Stimulated activated naive CD8-positive, alpha-beta T cell treated with anti-CD3 and anti-CD28 coated beads, Interleukin-15, amount 100 ng/mL, for 72 hours (primary cell): ENCODE results near the gene FILIP1L.
A peak's percentile ranks its signal among the peaks of the same experiment; 100 is the strongest.
"Not testable (repeated sequence)": the region's sequence is repeated elsewhere in the genome, so short reads cannot be mapped to it uniquely, and the experiment has no call there.

Experiments
- ATAC-seq: fragments of 150-1000 bp; cut with Tn5 transposase; 2 replicates; pipeline ENCODE4 v1.10.0; 2021; ENCODE audit warnings: mild to moderate bottlenecking, moderate library complexity
- DNase-seq, 2 donors: peaks; one replicate each; pipeline ENCODE4 v3.0.0; 2021 to 2022
- H3K27ac Mint-ChIP-seq, 2 donors: one replicate each; pipeline ENCODE4 v1.8.0; 2022; ENCODE audit warnings: mild to moderate bottlenecking in 2 of 2, mixed read lengths in 2 of 2, moderate library complexity in 2 of 2
- H3K27me3 Mint-ChIP-seq: one replicate; pipeline ENCODE4 v1.8.0; 2022; ENCODE audit warnings: mixed read lengths
- H3K4me1 Mint-ChIP-seq: one replicate; pipeline ENCODE4 v1.8.0; 2022; ENCODE audit warnings: mild to moderate bottlenecking, mixed read lengths
- H3K4me3 Mint-ChIP-seq, 2 donors: one replicate each; pipeline ENCODE4 v1.8.0; 2022; ENCODE audit warnings: mild to moderate bottlenecking in 2 of 2, mixed read lengths in 2 of 2, moderate library complexity in 1 of 2
- H3K9me3 Mint-ChIP-seq, 2 donors: one replicate each; pipeline ENCODE4 v1.8.0; 2022; ENCODE audit warnings: mixed read lengths in 2 of 2

FILIP1L gene

DNA sequence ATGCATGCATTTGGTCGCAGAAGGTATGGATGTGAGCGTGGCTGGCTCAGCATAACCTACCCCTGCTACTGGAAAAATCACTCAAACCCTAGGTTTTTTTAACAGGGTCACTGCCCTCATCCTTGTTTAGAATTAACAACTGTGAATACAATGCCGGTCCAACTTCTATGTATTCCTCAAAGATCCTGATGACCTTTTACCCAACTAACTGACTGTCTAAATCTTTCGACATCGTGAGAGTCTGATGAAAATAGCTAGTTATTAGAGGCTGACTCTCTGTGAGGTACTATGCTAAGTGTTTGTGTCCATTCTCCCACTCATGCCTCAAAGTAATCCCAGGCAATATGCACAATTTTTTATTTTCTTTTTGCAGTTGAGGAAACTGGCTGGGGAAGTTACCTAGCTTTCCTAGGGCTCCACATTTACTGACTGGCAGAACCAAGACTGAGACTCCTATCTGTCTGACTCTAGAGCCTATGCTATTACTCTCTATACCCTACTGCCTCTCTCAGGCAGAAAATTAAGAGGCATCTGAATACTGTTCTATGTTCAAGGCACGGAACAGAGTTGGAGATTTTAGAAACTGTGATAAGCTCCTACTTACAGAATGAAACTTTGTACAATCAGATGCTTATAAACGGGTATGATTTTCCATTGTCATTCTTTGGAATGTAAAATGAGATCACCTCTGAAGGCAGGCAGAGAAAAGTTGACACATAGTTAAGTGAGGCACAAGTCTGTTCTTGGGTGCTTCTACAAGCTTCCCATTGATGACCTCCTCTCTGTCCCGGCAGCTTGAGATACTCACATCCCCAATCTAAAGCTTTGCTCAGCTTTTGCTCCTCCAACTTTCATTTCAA is 56.4 kb downstream of the FILIP1L start:
- peaks cover 5% of the 10 kb centered on the region for H3K4me1 Mint-ChIP-seq
- ATAC-seq (no peak), DNase-seq (no peak)
- H3K9me3 Mint-ChIP-seq, result no peaks in the 10 kb centered on the region
- H3K4me3 Mint-ChIP-seq, result no peak overlapping the region
- no peak overlapping the region for H3K27ac Mint-ChIP-seq
- no peaks in the 10 kb centered on the region for H3K27me3 Mint-ChIP-seq

DNA sequence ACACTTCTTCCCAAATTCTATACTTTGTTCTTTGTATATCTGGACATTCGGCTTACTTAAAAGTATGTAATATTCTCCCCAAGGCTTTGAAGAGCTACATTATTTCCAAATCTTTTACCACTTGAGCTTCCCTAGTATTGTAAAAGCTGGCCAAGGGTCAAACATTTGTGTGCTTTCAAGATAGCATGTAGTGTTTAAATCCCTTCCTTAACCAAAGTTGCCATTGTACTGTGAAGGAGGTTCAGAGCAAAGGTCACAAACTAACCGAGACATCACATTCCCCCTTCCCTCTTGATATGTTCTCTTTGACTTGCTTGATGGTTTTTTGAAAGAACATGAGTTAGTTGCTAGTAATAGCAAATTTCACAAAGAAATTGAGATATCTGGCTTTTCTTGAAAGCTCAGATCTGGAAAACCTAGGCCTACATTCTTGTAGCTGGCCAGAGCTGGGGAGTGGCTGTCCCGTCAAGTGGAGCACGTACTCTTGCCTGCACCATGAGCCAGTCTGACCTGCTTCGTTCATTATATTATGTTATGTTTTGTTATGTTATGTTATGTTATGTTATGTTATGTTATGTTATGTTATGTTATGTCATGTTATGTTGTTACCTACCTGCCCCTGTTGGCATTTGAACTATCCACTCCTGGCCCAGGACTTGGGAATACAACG is 60.2 kb downstream of the FILIP1L start:
- Mint-ChIP-seq H3K4me3 (no peak overlapping the region), H3K27ac (no peak overlapping the region), H3K4me1 (no peaks in the 10 kb centered on the region), H3K27me3 (no peaks in the 10 kb centered on the region), H3K9me3 (no peaks in the 10 kb centered on the region)
- DNase-seq (no peak), ATAC-seq (no peak)

DNA sequence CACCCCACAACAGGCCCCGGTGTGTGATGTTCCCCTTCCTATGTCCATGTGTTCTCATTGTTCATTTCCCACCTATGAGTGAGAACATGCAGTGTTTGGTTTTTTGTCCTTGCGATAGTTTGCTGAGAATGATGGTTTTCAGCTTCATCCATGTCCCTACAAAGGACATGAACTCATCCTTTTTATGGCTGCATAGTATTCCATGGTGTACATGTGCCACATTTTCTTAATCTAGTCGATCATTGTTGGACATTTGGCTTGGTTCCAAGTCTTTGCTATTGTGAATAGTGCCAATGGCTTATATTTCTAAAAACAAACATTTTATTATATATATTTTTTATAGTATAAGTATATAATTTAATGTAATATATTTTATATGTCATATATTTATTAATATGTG is 62.8 kb downstream of the FILIP1L start:
- not testable (repeated sequence) for DNase-seq, H3K27ac Mint-ChIP-seq, H3K27me3 Mint-ChIP-seq, H3K9me3 Mint-ChIP-seq, ATAC-seq, H3K4me3 Mint-ChIP-seq
- peaks cover 16% of the 10 kb centered on the region for H3K4me1 Mint-ChIP-seq

DNA sequence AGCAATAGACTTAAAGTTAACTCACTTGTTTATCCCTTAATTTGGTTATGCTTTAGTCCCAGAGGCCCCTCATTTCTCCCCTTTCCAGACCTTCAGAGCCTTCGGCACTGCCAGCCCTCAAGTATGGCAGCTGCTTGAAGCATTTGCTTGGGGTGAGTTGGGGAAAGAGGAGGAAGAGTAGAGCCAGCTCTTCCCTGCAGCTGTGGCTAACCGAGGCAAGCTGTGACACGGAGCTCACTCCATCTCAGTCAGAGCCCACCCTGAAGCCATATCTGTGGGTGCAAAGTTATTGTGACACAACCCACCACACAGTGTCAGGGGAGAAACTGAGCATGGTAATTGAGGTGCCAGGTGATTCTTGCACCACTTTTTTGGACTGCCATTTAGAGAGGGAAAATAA is 66.1 kb downstream of the FILIP1L start:
- Mint-ChIP-seq H3K27me3 (no peaks in the 10 kb centered on the region), H3K4me1 (peaks cover 20% of the 10 kb centered on the region), H3K4me3 (peak overlapping the region in 1 of 2 donors; percentile 11), H3K9me3 (no peaks in the 10 kb centered on the region), H3K27ac (no peak overlapping the region)
- DNase-seq (no peak), ATAC-seq (no peak)

DNA sequence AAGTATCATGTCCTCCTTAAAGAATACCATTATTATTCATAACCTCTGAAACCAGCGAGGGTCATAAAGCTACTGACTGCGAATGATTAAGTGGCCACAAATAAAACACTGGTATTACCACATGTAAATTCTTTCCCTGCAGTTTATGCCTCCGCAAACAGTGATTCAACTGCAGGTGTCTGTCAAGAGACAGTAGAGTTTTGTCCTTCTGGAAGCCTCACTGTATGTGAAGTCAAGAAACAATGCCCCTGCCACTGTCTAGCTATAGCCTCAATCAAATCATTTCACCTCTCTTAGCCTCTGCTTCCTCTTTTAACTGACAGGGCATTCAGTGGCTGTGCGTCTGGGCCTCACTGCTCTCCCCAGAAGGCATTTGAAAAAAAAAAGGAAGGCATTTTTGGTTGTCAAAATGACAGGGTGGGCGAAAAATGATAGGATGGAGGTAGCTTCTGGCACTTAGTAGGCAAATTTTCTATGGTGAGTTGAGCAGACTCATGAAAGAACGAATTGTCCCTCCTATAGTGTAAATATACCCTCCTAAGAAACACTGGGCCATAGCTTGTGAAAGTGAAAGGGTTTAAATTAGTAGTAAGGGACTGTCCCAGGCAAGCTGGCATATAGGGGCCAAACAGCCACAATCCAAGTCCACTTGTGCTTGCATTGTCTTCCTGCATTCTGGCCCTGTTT is 66.7 kb downstream of the FILIP1L start:
- H3K27ac Mint-ChIP-seq, result peak overlapping the region; percentile 31 to 85
- H3K9me3 Mint-ChIP-seq, result no peaks in the 10 kb centered on the region
- ATAC-seq, result peak; percentile 96
- peak; percentile 10 to 37 for DNase-seq
- peaks cover 20% of the 10 kb centered on the region for H3K4me1 Mint-ChIP-seq
- H3K27me3 Mint-ChIP-seq, result no peaks in the 10 kb centered on the region
- H3K4me3 Mint-ChIP-seq, result peak overlapping the region; percentile 39 to 59

DNA sequence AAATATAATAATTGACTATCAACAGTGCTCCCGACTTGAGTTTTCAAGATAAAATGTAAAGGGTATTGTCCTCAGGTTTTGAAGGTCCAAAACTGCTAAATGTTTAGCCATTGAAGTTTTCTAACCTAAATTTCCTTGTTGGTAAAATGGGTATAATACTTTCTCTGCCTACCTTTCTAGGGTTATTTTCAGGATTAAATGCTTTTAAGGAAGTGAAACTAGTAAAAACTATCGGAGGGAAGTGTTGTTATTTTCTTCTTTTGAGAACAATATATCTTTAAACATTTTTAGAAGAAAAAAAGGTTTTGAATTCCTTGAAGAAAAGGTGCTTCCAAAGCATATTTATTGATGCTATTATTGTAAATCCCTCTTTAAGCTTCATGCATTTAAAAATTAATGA is 67.3 kb downstream of the FILIP1L start:
- Mint-ChIP-seq H3K4me3 (peak overlapping the region in 1 of 2 donors; percentile 59), H3K4me1 (peaks cover 20% of the 10 kb centered on the region), H3K9me3 (no peaks in the 10 kb centered on the region), H3K27ac (no peak overlapping the region), H3K27me3 (no peaks in the 10 kb centered on the region)
- ATAC-seq, result no peak
- DNase-seq, result no peak

DNA sequence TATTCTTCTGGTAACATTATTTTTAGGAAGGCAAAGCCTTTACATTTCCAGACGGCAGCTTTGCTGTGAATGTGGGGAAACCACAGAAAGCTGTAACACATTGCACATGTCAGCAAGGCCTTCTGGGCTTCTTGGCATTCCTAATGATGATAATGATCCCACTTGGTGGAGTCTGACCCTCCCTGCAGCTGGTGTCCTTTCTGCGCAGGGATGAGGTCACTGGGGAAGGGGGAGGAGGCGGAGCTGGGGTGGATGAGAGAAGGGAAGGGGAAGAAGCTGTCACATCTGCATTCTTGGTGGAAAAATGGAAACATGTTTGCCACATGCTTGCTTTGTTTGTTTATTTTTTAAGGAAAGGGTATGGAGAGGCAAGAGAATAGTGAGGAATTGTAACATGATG is 68.6 kb downstream of the FILIP1L start:
- H3K27me3 Mint-ChIP-seq, result no peaks in the 10 kb centered on the region
- peaks cover 29% of the 10 kb centered on the region for H3K4me1 Mint-ChIP-seq
- H3K9me3 Mint-ChIP-seq, result no peaks in the 10 kb centered on the region
- DNase-seq, result no peak
- no peak for ATAC-seq
- H3K4me3 Mint-ChIP-seq, result no peak overlapping the region
- no peak overlapping the region for H3K27ac Mint-ChIP-seq

DNA sequence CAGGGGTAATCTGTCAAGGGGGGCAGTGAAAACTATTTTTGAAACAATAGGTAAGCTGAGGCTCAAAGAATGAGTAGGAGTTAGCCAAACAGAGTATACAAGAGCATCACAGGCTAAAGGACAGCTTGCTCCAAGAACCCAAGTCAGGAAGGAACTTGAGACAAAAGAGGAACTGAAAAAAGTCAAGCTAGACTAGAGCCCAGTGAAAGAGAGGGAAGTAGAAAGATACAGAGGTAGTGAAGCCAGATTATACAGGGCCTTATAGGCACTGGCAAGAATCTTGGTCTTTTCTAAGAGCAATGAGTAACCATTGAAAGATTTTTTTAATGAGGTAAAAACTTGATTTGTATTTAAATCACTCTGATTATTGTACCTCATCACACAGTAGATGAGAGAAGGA is 69.9 kb downstream of the FILIP1L start:
- DNase-seq (no peak), ATAC-seq (no peak)
- Mint-ChIP-seq H3K9me3 (no peaks in the 10 kb centered on the region), H3K27ac (no peak overlapping the region), H3K27me3 (no peaks in the 10 kb centered on the region), H3K4me1 (peaks cover 29% of the 10 kb centered on the region), H3K4me3 (no peak overlapping the region)

DNA sequence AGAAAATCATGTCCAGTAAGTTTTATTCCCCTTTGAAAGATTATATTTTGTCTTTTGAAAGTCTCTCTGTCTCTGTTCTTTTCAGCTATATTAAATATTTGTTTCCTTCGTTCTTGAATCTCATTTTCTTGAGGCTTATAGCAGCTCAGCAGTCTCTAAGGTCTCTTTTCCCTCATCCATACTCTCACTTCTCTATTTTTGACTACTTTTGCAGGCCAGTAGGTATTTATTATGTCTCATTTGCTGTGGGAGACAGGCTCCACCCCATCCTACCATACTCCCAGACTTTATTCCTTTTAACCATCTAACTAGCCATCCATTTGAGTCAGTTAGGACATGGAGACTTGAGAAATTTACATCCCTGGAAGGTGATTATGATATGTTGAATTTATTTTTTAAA is 71.0 kb downstream of the FILIP1L start:
- Mint-ChIP-seq H3K27me3 (no peaks in the 10 kb centered on the region), H3K4me1 (peaks cover 26% of the 10 kb centered on the region), H3K4me3 (no peak overlapping the region), H3K9me3 (no peaks in the 10 kb centered on the region), H3K27ac (no peak overlapping the region)
- no peak for ATAC-seq
- no peak for DNase-seq

DNA sequence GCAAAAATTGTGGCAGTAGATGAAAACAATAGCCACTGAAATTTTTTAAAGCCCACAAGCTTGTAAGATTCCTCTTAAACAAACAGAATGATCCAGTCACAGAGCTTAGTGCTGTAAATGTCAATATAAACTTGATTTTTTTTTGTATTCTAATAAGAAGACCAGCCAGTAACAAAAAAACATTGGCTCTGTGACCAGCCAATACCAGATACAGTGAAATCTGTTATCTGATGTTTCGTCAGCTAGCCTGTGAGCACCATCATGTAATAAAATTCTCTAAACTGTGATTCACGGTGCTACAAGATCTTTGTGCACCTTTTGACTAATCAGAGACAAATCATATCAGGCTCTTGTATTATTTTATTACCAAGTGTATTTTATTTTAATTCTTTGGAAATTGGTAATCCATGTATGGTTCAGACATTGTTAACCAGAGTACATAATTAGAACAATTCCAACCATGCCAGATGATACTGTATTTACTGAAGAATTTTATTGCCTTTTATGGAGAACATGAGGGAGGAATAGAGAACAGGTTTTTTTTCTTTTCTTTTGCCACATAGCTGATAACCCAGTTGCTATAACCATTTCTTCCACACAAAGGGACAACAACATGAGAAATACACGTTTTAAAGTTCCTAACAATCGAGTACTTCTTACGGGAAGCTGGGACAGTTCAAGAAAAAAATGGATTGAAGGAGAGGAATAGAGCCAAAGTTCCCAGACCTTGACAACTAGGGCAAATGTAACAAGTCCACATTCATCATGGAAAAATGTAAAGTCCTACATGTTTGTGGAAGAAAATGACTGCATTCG is 71.9 kb downstream of the FILIP1L start:
- DNase-seq (no peak), ATAC-seq (no peak)
- Mint-ChIP-seq H3K4me3 (no peak overlapping the region), H3K9me3 (no peaks in the 10 kb centered on the region), H3K27ac (peak overlapping the region in 1 of 2 donors; percentile 31), H3K27me3 (no peaks in the 10 kb centered on the region), H3K4me1 (peaks cover 18% of the 10 kb centered on the region)

DNA sequence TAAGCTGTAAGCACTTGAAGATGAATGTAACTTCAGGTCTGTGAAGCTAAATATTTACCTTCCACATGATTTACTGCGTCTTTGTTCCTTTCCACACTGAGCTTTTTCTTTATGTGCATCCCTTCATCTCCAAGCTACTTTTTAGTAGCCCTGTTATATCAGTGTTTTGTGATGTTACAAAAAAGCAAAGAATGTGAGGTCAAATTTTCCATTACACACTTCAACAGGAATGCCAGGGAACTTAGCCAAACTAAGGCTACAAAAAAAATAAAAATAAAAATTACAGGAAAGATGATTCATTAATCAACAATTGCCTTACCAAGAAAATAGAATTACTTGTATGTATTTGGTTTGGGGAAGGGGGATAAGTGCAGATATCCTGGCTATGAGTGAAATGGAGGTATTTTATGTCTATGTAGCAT is 73.0 kb downstream of the FILIP1L start:
- no peaks in the 10 kb centered on the region for H3K27me3 Mint-ChIP-seq
- ATAC-seq, result no peak
- DNase-seq, result no peak
- H3K9me3 Mint-ChIP-seq, result no peaks in the 10 kb centered on the region
- H3K27ac Mint-ChIP-seq, result peak overlapping the region in 1 of 2 donors; percentile 83
- peaks cover 11% of the 10 kb centered on the region for H3K4me1 Mint-ChIP-seq
- no peak overlapping the region for H3K4me3 Mint-ChIP-seq

DNA sequence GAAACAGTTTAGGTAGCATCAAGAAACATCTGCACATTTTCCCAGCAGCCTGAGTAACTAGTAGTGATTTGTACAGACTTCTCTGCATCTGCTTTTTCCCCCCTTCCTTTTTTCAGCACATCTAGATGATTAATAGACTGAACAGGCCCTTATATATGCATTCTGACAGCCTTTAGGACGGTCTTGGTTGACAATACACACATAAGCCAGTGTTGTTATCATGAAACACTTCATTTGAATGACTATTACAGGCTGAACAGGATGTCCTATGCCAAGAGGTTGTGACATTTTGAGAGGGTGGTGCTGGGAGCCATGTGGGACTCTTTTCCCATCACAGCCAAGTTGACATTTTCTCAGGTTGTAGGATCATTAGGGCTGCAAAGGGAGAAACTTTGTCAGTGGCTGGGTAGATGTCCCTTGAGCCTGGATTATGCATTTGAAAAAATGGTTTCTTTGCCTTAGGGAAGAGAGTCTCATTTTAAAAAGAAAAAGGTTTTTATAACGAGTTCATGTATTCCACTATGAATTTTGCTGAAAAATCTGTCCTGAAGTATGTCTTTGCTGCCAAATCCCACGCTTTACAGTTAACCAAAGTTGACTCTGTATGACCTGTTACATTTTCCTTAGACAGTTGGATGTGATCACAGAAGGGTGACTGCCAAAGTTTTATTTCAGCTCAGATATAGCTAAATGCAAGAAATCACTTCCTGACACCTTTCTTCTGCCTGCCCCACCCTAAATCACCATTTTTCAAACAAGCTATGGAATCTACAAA is 73.7 kb downstream of the FILIP1L start:
- H3K4me3 Mint-ChIP-seq, result no peak overlapping the region
- peaks cover 8% of the 10 kb centered on the region for H3K4me1 Mint-ChIP-seq
- H3K27ac Mint-ChIP-seq, result no peak overlapping the region
- DNase-seq (no peak), ATAC-seq (no peak)
- H3K27me3 Mint-ChIP-seq, result no peaks in the 10 kb centered on the region
- H3K9me3 Mint-ChIP-seq, result no peaks in the 10 kb centered on the region

DNA sequence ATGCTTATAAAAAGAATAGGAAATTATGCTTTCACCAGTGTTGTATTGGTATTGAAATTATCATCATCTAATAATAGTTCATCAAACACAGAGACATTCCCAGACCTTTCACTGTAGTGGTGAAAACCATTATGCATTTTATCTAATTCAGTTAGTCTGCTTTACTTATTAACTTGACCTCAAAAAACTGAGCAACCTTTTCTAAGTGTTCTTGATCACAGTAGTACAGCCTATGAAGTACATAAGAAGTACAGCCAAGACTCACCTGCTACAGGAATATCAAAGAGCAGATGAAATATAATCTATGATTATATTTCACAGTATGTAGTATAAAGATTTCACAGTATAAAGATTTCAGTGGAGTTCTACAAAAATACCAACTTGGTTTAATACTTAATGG is 75.2 kb downstream of the FILIP1L start:
- Mint-ChIP-seq H3K4me3 (no peak overlapping the region), H3K27me3 (no peaks in the 10 kb centered on the region), H3K27ac (no peak overlapping the region), H3K4me1 (peaks cover 8% of the 10 kb centered on the region), H3K9me3 (no peaks in the 10 kb centered on the region)
- no peak for ATAC-seq
- no peak for DNase-seq

DNA sequence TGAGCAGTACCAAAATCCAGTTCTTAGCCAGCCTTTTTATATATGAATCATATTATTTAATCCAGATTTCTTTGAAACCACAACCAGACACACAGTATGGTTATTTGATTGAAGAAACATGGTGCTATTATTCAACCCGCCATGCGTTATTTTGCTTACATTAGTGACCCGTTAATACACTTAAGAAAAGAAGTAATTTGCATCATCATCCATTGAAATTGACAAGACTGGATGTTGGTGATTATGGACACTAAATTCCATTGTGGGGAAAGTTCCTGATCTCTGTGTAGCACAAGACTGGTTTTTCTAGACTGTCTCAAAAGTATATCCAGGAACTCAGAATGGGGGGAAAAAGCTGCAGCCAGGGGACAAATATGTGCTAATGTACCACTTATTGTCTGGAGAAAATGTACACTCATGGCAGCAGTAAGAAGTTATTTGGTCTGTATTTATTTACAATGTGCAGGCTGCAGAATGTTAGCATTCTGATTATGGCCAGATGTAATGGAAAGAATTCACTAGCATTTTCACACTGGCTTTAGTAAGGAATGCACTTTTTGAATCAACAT is 80.3 kb downstream of the FILIP1L start:
- H3K27me3 Mint-ChIP-seq, result no peaks in the 10 kb centered on the region
- H3K27ac Mint-ChIP-seq, result no peak overlapping the region
- no peak for DNase-seq
- peaks cover 4% of the 10 kb centered on the region for H3K4me1 Mint-ChIP-seq
- no peak for ATAC-seq
- no peak overlapping the region for H3K4me3 Mint-ChIP-seq
- H3K9me3 Mint-ChIP-seq, result no peaks in the 10 kb centered on the region
